ENCODE measurements around the gene DDX51.
"Not testable (repeated sequence)": the region's sequence is repeated elsewhere in the genome, so short reads cannot be mapped to it uniquely, and the experiment has no call there.

Gene DDX51

DNA sequence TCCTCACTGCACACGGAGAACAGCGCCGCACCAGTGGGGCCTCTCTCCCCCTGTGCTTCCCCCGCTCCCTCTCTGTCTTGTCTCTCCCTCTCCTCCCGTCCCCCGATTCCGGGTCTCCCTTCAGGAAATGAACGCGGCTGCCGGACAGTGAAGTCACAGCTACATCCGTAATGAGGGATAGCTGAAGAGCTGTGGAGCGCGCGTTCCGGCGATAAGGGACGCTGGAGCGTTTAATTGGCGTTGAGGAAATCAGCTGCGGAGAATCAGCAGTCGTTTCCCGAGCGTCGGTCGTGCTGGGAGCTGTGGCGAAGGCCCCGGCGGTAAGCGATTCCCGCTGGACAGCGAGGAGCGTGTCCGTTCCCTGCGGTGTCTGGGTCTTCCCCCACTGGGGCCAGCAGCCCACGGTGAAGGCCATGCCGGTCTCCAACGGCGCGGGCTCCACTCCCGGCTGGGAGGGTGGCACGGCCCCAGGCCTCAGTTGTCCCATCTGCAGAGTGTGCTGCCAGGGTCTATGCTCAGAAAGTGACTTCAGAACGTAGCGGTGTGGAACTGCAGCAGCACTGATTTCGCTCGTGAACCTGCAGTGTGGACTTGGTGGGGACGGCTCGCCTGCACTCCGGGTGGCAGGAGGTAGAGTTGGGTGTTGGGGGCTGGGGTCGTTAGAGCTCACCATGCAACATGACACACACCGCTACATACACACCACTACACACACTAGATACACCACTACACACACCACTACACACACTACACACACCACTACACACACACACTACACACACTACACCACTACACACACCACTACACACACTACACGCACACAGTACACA, 11.0 kb upstream of the DDX51 start:
- DNase-seq (ENCODE audit: low read depth in 1 of 2, low spot score in 1 of 2): no peak

DNA sequence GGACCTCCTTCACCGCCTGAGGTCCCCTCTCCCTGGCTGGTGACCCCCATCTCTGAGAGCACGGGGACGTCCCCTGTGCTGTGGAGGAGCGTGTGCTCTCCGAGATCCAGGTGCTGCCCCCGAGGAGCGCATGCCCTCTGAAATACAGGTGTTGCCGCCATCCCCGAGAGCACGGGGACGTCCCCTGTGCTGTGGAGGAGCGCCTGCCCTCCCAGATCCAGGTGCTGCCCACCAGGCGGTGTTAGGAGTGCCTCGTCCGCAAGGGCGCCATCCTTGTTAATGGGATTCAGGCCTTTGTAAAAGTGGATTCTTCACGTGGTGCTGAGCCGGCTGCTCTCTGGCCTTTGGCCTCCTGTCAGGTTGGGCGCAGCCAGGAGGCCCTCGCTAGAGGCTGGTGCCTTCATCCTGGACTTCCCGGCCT, 10.2 kb upstream of the DDX51 start:
- DNase-seq (ENCODE audit: low read depth in 1 of 2, low spot score in 1 of 2): no peak

DNA sequence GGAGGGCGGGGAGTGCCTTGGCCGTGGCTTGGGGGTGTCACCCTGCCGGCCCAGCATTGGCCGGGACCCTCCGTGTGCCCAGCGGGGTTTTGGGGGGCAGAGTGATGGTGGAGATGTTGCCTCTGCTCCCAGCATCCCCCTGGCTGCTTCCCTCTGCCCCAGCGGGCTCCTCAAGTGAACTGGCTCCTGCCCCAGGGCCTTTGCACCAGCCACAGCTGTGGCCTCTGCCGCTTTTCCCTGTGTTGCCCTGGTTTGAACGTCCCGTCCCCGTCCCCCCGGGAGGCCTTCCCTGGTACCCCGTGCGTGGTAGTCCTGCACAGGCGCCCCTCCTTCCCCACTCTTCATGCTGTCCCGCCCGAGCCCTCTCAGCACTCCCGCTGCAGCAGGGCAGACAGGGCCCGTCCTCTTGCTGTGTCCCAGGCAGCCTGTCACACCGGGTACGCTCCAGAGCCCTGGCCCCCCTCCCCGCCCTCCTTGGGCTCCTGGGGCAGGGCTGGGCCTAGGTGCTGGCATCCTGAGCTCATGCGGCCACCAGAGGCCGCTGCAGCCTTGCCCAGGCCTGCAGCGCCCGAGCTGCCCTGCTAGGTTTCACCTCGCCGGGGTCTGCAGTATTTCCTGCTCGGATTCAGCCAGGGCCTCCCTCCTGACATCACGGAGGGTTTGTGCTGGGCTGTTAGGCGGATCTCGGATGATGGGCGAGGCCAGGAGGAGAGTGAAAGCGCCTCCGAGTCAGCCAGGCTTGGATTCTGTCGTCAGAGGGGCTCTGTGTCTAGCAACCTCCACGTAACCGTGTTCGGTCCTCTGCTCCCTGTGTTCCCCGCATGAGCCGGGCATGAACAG, 9.6 kb upstream of the DDX51 start:
- DNase-seq (ENCODE audit: low read depth in 1 of 2, low spot score in 1 of 2): peak; percentile 55 to 58

DNA sequence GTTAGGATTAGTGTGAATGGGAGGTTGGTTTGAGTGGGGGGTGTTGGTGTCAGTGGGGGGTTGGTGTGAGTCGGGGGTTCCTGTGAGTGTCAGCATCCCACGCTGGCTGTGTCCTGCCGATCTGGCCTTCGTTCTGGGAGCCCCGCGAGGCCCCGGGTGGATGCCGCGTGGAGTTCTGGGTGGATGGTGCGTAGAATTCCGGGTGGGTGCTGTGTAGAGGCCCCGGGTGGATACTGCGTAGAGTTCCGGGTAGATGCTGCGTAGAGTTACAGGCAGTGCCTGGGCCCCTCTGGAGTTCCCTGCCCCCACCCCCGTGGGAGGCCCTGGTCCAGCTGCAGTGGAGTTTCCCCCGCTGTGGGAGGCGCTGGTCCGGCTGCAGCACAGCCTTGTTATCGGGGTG, 8.8 kb upstream of the DDX51 start:
- DNase-seq (ENCODE audit: low read depth in 1 of 2, low spot score in 1 of 2): no peak

DNA sequence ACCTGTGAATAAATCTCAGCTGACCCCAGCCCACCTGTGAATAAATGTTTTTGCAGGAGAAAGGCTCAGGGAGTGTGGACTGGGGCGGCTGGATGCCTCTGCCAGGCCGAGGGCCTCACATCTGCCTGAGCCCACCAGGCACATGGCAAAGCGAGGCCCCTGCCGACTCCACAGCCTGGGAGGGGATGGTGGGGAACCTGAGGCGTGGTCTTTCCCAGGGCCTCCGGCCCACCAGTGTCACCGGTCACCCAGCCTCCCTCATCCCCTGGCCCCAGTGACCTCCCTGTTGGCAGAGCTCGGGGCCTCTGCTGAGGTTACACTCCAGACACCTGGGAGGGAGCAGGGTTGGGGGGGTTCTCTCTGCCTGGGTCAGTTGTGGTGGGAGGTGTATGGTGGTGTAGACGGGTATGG, 8.3 kb upstream of the DDX51 start:
- no peak for DNase-seq (ENCODE audit: low read depth in 1 of 2, low spot score in 1 of 2)

DNA sequence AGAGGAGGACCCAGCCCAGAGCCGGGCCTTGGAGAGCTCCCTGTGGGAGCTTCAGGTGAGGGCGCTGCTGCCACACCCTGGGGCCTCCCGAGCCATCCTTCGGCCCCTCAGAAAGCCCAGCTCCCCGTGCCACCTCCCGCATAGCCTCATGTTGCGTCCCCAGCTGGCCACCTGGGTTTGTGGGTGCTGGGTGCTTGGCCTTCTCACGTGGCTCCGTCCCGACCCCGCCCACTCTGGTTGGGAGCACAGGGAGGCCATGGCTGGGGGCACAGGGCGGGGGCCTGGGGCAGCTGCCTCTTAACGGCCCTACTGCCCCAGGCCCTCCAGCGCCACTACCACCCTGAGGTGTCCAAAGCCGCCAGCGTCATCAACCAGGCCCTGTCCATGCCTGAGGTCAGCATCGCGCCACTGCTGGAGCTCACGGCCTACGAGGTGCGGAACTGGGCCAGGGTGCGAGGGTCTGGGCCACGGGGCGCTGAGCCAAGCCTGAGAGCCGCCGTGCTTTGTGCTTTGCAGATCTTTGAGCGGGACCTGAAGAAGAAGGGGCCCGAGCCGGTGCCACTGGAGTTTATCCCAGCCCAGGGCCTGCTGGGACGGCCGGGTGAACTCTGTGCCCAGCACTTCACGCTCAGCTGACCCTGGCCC, 7.8 kb upstream of the DDX51 start:
- DNase-seq (ENCODE audit: low read depth in 1 of 2, low spot score in 1 of 2): no peak

DNA sequence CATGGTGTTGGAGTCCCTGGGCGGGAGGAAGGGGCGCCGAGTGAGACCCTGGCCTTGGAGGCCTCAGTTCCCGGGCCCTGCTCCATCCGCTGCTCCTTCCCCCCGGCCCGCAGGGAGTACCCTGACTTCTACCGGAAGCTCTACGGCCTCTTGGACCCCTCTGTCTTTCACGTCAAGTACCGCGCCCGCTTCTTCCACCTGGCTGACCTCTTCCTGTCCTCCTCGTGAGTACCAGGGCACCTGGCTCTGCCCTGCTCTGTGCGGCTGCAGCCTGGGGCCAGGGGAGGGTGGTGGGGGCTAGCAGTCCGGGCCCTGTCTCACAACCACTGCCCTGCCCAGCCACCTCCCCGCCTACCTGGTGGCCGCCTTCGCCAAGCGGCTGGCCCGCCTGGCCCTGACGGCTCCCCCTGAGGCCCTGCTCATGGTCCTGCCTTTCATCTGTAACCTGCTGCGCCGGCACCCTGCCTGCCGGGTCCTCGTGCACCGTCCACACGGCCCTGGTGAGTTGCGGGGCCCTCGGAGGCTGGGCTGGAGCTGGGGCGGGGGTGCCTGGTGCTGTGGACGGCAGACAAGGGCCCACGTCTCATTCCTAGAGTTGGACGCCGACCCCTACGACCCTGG, 7.1 kb upstream of the DDX51 start:
- DNase-seq (ENCODE audit: low read depth in 1 of 2, low spot score in 1 of 2): no peak

DNA sequence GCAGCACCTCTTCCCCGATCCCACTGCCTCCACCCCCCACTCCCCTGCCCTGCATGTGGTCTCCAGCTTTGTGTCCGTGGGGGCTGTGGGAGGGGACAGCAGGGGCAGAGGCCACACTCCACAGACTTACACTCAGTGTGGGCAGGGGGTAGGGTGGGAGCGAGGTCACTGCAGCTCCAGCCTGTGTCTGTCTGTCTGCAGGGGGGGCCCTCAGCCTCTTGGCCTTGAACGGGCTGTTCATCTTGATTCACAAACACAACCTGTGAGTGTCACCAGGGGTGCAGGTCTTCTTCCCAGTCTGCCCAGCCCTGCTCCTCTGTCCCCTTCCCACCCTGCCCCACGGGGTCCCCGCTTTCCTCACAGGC, 6.6 kb upstream of the DDX51 start:
- no peak for DNase-seq (ENCODE audit: low read depth in 1 of 2, low spot score in 1 of 2)

DNA sequence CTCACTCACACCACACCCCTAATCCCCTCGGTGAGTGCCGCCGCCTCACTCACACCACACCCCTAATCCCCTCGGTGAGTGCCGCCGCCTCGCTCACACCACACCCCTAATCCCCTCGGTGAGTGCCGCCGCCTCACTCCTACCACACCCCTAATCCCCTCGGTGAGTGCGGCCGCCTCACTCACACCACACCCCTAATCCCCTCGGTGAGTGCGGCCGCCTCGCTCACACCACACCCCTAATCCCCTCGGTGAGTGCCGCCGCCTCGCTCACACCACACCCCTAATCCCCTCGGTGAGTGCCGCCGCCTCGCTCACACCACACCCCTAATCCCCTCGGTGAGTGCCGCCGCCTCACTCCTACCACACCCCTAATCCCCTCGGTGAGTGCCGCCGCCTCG, 5.4 kb upstream of the DDX51 start:
- DNase-seq (ENCODE audit: low read depth in 1 of 2, low spot score in 1 of 2): not testable (repeated sequence)

DNA sequence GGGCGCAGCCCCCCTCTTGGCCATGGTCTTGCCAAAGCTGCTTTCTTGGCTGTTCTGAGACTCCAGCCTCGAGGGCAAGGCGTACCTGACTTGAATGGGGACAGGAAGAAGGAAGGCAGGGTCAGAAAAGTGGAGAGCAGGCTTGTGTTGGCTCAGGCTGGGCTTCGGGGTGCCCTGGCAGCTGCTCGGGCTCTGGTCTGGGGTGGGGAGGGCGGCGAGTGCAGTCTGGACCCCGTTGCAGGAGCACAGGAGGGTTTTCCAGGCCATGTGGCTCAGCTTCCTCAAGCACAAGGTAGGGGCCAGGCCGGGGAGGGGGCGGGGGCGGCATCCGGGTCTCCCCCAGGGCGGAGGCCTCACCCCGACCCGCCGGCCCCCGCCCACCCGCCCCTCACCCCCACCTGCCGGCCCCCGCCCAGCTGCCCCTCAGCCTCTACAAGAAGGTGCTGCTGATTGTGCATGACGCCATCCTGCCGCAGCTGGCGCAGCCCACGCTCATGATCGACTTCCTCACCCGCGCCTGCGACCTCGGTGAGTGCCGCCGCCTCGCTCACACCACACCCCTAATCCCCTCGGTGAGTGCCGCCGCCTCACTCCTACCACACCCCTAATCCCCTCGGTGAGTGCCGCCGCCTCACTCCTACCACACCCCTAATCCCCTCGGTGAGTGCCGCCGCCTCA, 4.4 kb upstream of the DDX51 start:
- no peak for DNase-seq (ENCODE audit: low read depth in 1 of 2, low spot score in 1 of 2)

DNA sequence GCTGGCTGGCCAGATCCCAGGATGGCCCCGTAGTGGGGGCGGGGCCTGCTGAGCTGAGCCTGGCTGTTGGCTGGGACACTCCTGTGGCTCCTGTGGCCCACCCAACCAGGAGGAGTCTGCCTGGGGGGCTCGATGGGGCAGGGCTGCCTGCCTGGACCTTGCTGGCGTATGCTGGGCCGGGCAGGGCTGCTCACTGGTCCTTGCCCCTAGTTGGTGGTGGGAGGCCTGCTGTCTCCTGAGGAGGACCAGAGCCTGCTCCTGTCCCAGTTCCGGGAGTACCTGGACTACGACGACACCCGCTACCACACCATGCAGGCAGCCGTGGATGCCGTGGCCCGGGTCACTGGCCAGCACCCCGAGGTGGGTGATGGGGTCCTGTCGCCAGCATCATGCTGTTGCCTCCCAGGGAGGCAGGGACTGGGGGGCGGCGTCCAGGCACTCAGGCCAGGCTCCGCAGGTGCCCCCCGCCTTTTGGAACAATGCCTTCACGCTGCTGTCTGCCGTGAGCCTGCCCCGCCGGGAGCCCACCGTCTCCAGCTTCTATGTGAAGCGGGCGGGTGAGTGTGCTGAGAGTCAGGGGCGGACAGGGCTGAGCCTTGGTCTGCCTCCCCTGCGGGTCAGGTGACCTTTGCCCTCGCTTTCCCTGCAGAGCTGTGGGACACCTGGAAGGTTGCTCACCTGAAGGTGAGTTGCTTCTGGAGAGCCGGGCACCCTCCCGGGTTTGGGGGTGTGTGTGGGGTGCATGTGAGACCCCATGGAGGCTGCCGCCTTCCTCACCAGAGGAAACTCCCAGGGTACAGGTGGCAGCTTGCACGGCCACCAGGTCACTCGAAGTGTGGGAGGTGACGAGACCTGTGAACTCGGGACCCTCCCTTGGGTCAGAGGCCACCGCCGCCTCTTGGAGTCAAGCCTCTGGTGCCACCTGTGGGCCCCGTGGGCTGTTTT, 3.6 kb upstream of the DDX51 start:
- DNase-seq (ENCODE audit: low read depth in 1 of 2, low spot score in 1 of 2): no peak

DNA sequence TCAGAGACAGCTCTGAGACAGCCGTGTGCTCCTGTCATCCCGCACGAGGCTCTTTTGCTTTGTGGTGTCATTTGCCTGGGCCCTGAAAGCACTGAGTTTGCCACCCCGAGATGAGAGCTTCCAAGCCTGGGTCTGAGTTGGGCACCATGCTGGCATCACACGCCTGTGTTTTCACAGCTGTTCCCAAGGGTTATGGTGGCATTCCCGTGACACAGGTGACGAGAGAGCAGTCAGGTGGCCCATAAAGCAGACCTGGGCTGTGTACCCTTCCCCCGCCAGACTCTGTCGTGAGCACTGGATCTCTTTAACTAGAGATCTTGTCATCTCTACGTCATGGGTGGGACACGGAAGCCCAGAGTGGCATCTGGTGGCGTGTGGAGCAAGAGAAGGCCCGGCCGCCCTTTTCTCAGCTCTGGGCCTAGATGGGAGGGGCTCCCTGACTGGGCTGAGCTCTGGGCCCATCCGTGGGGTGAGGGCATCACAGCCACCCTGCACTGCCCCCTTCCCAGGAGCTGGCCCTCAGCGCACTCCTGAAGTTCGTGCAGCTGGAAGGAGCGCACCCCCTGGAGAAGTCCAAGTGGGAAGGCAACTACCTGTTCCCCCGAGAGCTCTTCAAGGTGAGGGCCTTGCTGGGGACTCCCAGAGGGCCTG, 2.8 kb upstream of the DDX51 start:
- DNase-seq (ENCODE audit: low read depth in 1 of 2, low spot score in 1 of 2): no peak

DNA sequence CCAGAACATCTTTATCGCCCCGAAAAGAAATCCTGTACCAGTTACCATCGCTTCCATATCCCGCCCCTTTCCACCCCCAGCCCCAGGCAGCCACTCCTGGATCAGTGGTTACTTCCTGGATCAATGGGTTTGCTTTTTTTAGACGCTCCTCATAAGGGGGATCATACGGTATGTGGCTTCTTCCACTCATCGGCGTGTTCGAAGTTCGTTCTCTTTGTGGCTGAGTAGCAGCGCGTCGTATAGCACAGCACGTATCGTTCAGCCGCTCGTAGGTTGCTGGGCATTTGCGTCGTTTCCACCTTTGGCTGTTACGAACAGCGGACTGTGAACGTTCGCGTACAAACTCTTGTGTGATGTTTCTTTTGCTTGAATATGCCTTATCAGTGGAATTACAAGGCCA, 2.0 kb upstream of the DDX51 start:
- no peak for DNase-seq (ENCODE audit: low read depth in 1 of 2, low spot score in 1 of 2)

DNA sequence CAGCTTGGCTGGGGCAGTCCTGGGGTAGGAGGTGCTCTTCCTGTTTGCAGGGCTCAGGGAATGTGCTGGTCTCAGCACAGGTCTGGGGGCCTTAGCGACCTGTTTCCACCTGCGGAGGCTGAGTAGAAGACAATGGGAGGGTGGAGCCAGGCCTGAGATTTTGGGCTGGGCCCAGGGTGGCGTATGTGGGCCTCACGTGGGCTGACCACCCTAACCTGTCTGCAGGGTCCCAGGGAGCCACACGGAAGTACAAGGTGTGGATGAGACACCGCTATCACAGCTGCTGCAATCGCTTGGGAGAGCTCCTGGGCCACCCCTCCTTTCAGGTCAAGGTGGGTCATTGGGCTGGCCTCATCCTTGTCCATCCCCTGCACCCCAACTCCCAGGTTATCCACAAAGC, 1.2 kb upstream of the DDX51 start:
- no peak for DNase-seq (ENCODE audit: low read depth in 1 of 2, low spot score in 1 of 2)

DNA sequence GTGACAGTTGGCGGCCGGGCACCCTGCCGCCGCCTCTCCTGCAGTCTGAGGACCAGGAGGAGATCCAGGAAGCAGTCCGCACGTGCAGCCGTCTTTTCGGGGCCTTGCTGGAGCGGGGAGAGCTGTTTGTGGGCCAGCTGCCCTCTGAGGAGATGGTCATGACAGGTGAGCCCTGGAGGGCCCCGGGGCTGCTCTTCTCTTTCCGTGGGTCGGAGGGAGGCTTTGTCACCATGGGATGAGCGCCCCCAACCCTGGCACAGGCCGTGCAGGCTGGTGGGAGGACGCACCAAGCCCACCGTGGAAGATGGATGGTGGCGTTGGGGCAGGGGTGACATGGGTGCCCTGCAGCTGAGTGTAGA, 670 bp upstream of the DDX51 start:
- no peak for DNase-seq (ENCODE audit: low read depth in 1 of 2, low spot score in 1 of 2)

DNA sequence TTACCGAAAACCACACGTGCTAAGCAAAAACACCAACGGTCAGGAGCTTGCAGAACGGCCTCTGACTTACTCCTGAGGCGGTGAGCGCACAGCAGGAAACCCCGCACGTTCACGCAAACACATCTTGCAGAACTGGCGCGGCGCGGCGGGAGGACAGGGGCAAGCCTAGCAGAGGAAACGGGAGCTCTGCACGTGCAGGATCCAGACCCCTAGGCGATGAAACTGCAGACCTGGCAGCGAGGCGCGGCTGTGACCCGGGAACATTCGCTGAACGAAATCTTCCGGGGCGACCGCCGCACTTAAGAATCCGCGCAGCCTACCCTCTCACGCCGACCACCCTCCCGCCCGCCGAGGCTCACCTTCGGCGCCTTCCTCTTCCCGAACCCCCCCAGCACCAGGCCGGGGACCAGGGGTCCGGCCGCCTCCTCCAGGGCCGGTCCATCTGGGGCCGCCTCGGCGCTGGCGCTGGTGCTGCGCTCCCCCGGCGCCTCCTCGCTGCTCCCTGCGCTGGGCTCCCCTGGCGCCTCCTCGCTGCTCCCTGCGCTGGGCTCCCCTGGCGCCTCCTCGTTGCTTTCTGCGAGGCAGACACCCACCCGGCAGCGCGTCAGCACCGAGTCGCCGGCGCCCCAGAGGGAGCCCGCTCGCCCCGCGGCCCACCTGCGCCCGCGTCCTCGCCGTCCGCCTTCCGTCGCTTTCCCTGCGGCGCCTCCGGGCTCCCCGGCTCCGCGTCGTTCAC, 615 bp downstream of the DDX51 start:
- DNase-seq (ENCODE audit: low read depth in 1 of 2, low spot score in 1 of 2): peak in 1 of 2 donors; percentile 27

DNA sequence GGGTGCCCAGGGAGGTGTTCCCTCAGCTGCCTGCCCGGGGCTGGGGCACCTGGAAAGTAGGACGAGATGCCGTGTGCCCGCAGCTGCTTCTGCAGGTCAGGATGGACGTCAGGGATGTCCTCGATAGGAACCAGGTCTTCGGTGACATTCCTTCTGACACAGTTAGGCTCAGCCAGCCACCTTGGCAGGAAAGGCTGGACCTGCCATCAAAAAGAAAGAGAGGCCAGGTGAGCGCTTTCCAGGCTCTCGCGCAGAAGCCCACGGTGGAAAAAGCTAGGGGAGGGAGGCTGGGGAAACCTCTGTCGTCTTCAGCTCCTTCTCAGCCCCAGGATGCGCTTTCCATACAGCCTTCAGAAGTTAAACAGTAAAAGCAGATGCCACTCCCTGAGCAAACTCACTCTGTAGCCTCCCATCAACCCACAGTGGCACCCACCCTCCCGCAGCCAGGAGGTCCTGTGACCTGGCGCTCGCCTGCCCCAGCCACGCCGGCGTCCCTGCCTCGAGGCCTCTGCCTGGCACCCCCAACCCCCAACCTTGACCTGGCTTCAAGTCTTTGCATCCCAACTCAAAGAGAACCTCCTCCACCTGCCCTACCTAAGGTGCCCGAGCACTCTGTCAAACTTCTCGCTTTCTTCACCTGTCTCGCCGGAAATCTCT, 1.3 kb downstream of the DDX51 start:
- DNase-seq (ENCODE audit: low read depth in 1 of 2, low spot score in 1 of 2): no peak

DNA sequence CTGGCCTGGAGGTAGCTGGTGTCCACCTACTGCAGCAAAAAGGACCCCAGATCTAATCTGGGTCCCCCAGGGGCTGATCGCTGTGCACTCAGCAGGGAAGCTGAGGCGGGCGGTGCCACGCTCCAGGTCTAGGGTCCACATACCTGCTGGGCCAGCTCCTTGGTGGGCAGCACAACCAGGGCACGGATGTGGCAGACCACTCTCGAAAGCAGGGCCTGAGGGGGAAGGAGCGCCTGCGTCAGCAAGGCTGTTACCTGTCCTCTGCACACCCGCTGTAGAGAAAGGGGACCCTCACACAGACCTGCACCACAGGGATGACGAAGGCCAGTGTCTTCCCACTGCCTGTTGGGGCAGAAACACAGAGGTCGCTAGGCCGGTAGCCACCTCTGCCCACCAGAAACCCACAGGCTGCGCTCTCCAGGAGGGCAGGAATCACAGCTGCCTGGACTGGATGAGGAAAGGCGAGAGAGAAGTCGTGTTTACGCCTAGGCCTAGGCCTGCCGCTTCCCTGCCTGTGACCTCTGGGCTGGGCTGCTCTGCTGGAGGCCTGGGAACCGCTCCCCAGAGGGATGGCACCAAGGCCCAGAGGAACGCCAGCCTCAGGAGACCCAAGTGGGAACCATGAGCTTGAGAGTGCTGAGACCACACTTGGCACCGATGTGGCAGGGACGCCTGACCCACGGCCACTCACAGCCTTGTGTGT, 2.0 kb downstream of the DDX51 start:
- DNase-seq (ENCODE audit: low read depth in 1 of 2, low spot score in 1 of 2): no peak

Measured in stimulated activated CD4-positive, alpha-beta T cell treated with anti-CD3 and anti-CD28 coated beads, Interleukin-15, amount 100 ng/mL, for 1 hour (primary cell).